ENCODE results near the gene FARS2.

Gene FARS2

DNA sequence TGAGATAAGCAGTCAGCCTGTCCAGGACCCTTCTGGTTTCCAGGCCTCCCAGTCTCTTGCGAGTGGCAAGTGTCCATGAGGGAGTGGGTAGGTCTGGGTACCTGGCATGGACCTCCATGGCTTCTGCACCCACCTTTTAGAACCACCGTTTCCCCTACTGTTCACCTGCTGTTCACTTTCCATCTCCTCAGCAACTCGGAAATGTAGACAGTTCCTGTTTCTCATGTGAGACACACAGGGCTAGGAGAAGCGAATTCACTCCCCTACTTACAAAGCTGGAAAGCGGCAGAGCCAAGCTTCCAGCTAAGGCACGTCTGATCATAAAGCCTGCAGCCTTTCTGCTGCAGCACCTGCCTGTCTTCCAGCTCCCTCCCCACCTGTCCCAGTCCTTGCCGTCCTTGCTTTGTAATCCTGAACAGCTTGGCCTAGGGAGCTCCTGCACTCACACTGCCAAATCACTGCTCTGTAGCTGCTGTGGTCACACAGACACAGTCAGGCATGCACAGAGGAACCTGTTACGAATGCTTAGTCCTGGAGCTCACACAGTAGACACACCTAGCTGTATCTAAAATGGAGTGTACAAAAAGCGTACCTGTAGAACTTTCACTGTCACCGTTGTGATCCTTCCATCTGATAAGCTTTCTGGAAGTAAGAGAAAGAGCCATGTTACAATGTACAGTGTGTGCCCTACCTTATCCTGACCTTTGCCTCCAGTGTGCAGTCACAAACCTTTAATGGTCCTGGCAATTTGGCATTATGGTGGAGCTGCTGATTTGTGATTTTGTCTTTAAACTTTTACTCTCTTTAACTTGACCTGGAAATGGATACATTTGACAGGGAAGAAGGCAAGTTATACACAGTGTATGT is 451.3 kb downstream of the FARS2 start:
- no peak overlapping the region for H3K27ac ChIP-seq
- no peak for TF ChIP-seq ZFX (IDR thresholded peaks at IDR 0.05)
- TF ChIP-seq, protein P1, sequence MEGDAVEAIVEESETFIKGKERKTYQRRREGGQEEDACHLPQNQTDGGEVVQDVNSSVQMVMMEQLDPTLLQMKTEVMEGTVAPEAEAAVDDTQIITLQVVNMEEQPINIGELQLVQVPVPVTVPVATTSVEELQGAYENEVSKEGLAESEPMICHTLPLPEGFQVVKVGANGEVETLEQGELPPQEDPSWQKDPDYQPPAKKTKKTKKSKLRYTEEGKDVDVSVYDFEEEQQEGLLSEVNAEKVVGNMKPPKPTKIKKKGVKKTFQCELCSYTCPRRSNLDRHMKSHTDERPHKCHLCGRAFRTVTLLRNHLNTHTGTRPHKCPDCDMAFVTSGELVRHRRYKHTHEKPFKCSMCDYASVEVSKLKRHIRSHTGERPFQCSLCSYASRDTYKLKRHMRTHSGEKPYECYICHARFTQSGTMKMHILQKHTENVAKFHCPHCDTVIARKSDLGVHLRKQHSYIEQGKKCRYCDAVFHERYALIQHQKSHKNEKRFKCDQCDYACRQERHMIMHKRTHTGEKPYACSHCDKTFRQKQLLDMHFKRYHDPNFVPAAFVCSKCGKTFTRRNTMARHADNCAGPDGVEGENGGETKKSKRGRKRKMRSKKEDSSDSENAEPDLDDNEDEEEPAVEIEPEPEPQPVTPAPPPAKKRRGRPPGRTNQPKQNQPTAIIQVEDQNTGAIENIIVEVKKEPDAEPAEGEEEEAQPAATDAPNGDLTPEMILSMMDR (conservative IDR thresholded peaks at IDR 0.05): no peak

DNA sequence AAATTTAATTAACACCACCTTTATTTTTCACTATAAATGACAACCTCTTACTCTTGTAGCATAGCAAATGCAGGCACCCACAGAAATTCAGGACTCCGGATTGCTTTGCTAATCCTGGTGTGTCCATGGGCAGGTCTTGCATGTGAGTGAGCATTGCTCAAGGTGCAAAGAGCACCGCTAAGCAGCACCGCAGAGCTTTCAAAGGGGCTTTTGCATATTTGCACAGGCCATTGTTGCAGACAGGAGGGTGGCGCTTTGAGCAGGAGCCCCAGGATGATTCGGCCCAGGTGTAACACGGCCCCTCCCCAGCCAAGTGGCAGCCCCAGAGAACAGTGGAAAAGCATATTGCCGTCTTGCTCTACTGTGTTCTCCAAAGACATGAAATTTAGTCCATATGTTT is 452.2 kb downstream of the FARS2 start:
- no peak overlapping the region for H3K27ac ChIP-seq
- TF ChIP-seq, protein P1 (conservative IDR thresholded peaks at IDR 0.05): no peak
- TF ChIP-seq ZFX (IDR thresholded peaks at IDR 0.05): no peak

DNA sequence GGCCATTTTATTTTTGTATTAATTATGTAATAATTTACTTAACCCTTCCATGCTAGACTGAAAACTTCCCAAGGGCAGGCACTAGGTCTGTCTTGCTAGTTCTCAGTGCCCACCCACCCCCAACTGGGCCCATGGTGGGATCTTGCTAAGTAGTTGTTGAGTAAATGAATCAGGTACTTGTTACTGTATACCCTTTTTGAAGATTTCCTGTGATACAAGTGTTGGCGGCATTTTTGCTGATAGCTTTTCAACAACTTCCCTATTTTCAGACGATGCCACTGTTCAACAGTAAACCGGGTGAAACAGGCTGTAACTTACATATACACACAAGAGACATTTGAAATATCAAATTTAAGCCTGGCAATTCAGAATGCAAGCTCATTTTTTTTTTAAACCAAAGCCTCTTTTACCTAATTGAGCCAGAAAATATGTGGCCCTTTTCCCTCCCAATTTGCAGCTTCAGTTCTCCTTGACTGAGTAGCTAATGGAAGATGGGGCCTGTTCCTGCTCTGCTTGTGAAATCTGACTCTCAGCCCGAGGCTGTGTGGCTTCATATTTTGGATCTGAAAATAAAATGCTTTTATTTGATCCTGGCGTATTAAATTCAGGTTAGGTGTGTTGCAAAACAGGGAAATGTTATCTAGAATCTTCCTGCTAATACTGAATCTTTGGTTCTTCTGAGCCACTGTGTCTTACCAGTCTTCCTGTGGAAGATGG is 457.1 kb downstream of the FARS2 start:
- TF ChIP-seq, protein P1 (conservative IDR thresholded peaks at IDR 0.05): no peak
- TF ChIP-seq ZFX (IDR thresholded peaks at IDR 0.05): no peak
- no peak overlapping the region for H3K27ac ChIP-seq

DNA sequence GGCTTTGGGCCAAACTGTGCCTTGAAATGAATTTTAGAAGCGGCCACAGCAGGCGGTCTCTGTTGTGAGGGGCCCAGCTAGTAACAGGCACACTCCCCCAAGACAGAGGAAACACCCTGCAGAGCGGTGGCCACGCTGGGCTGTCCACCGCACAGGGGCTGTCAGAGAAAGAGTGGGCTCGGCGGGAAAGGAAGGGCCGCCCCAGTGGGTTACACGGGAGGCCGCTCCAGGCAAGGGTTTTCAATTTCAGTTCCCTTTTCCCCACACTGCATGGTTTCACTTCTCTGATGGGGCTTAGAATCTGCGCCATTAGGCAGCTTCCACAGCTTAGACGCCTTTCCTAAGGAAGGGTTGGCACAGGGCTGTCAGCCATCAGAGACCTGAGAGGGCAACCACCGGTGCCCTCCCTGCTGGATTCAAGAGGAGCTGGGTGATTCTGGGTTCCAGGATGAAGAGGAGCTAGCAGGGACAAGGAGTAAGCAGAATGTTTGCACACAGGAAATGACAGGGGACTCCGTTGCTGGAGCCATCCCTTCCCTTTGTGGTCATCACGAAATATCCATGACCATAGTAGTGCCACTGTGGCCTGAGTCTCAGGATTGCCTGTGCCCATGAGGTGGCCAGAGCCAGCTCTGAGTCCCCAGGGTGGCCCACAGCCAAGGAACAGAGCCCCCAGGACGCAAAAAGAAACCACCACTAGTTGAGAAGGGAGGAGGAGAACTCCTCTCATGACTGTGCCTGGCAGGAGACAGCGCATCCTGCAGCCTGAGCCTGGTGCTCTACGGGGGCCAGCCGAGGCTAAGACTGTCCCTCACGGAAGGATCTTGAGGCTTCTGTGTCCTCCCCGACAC is 462.8 kb downstream of the FARS2 start:
- TF ChIP-seq, protein P1 (conservative IDR thresholded peaks at IDR 0.05): no peak
- TF ChIP-seq ZFX (IDR thresholded peaks at IDR 0.05): no peak
- H3K27ac ChIP-seq: no peak overlapping the region

DNA sequence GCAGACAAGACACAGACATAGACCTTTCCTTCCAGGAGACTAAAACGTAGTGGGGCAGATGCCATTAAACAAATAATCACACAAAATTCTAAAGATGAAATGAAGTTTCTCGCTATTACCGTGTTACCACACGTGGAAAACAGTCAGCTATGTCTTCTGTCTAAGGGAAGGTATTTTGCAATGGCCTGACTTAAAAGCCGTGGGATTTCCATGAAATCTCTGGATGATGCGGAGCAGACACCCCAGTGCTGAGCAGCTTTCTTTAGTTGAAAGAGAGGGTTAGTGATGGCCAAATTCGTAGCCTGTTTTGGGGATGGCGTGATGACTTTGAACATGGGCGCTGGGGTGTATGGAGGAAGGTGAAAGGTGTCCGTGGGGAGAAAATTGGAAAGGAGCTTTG is 463.6 kb downstream of the FARS2 start:
- no peak for TF ChIP-seq ZFX (IDR thresholded peaks at IDR 0.05)
- TF ChIP-seq, protein P1 (conservative IDR thresholded peaks at IDR 0.05): no peak
- H3K27ac ChIP-seq: no peak overlapping the region

DNA sequence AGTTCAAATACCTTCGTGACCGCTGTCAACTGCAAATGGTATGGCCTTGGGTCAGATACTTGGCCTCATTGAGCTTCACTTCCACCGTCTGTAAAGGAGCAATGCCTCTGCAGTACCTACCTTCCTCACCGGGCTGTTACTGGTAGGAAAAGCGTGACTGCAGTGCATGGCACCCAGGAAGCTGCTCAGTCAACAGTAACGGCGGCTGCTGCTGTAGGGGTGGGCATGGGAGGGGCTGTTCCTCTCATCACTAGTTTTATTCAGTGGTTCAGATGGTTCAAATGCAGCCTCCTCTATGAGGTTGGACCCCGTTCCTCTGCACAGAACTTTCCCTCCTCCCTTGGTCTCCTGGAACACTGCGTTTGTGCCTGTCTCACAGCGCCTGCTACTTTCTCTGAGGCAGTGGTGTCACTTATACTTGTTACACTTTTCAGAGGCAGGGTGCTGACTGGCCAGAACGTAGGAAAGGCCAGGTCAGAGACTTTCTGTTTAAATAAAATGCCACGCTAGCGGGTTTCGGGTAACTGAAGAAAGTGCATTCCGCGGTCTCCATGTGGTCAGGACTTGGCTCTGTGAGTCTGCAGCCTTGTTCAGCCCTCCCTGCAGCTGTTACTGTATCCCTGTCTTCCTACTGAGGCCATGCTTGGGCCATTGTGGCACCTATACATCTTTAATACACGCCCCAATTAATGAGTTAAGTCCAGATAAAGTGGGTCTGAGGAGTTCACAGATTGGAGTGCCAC is 465.8 kb downstream of the FARS2 start:
- no peak overlapping the region for H3K27ac ChIP-seq
- TF ChIP-seq, protein P1 (conservative IDR thresholded peaks at IDR 0.05): no peak
- TF ChIP-seq ZFX (IDR thresholded peaks at IDR 0.05): no peak
